ENCODE measurements around the gene CLCN3.

The CLCN3 gene

GRCh38 chr4:169644802-169645201 lies 24.4 kb downstream of the CLCN3 start:
- DNase-seq: no peak
- no peak overlapping the region for H3K4me3 Mint-ChIP-seq
- no peaks in the 10 kb centered on the region for H3K9me3 Mint-ChIP-seq
- H3K4me1 Mint-ChIP-seq: no peaks in the 10 kb centered on the region
- no peak for TF ChIP-seq CTCF (IDR thresholded peaks at IDR 0.05)
- peaks cover 1% of the 10 kb centered on the region for H3K27me3 Mint-ChIP-seq (ENCODE audit: low read depth, poor library complexity)
- no peak overlapping the region for H3K27ac Mint-ChIP-seq
- peaks cover 30% of the 10 kb centered on the region for H3K36me3 Mint-ChIP-seq (ENCODE audit: low read depth)

- TF ChIP-seq CTCF (IDR thresholded peaks at IDR 0.05): no peak
Measured at GRCh38 chr4:169645627-169646026, 25.2 kb downstream of the CLCN3 start.

GRCh38 chr4:169649545-169650226 lies 29.3 kb downstream of the CLCN3 start:
- Mint-ChIP-seq H3K27ac (no peak overlapping the region), H3K4me1 (no peaks in the 10 kb centered on the region), H3K36me3 (ENCODE audit: low read depth) (peaks cover 31% of the 10 kb centered on the region), H3K27me3 (ENCODE audit: low read depth, poor library complexity) (peaks cover 3% of the 10 kb centered on the region), H3K9me3 (peaks cover 5% of the 10 kb centered on the region), H3K4me3 (no peak overlapping the region)
- TF ChIP-seq CTCF (IDR thresholded peaks at IDR 0.05): no peak
- no peak for DNase-seq

More at GRCh38 chr4:169645627-169646026, 25.2 kb downstream of the CLCN3 start:
- Mint-ChIP-seq H3K27me3 (ENCODE audit: low read depth, poor library complexity) (peaks cover 3% of the 10 kb centered on the region), H3K4me1 (no peaks in the 10 kb centered on the region), H3K4me3 (no peak overlapping the region), H3K27ac (no peak overlapping the region), H3K36me3 (ENCODE audit: low read depth) (peaks cover 25% of the 10 kb centered on the region), H3K9me3 (no peaks in the 10 kb centered on the region)
- no peak for DNase-seq

- no peak overlapping the region for H3K4me3 Mint-ChIP-seq
- H3K9me3 Mint-ChIP-seq: peaks cover 8% of the 10 kb centered on the region
- no peak overlapping the region for H3K27ac Mint-ChIP-seq
- TF ChIP-seq CTCF (IDR thresholded peaks at IDR 0.05): no peak
- no peaks in the 10 kb centered on the region for H3K4me1 Mint-ChIP-seq
- peaks cover 34% of the 10 kb centered on the region for H3K36me3 Mint-ChIP-seq (ENCODE audit: low read depth)
- peaks cover 3% of the 10 kb centered on the region for H3K27me3 Mint-ChIP-seq (ENCODE audit: low read depth, poor library complexity)
- no peak for DNase-seq
Measured at GRCh38 chr4:169650227-169650936, 30.0 kb downstream of the CLCN3 start.

- no peaks in the 10 kb centered on the region for H3K4me1 Mint-ChIP-seq
- peaks cover 44% of the 10 kb centered on the region for H3K36me3 Mint-ChIP-seq (ENCODE audit: low read depth)
- DNase-seq: no peak
- H3K27ac Mint-ChIP-seq: no peak overlapping the region
- H3K27me3 Mint-ChIP-seq (ENCODE audit: low read depth, poor library complexity): peaks cover 3% of the 10 kb centered on the region
- no peak for TF ChIP-seq CTCF (IDR thresholded peaks at IDR 0.05)
- H3K9me3 Mint-ChIP-seq: peaks cover 10% of the 10 kb centered on the region
- no peak overlapping the region for H3K4me3 Mint-ChIP-seq
Measured at GRCh38 chr4:169652535-169652934, 32.2 kb downstream of the CLCN3 start.

Measured in nephron progenitor cell (in vitro differentiated cells).